ENCODE data around the gene SLC36A3.

Gene SLC36A3

GRCh38 chr5:151275803-151276202 is 27.8 kb downstream of the SLC36A3 start:
- Histone ChIP-seq H3K27me3 (no peaks in the 10 kb centered on the region), H3K36me3 (peaks cover 0 to 11% (median 0%) of the 10 kb centered on the region in 11 experiments; a peak in 4 of 22 replicates), H3K9me3 (replicated peaks in 1 of 11) (no peaks in the 10 kb centered on the region), H4K20me1 (peaks cover 0 to 10% (median 0%) of the 10 kb centered on the region in 11 experiments; a peak in 2 of 22 replicates), H3K9ac (no peak overlapping the region), H3K4me1 (peaks cover 0 to 15% (median 0%) of the 10 kb centered on the region in 10 experiments; a peak in 6 of 20 replicates), H3K4me2 (no peak overlapping the region), H3K27ac (no peak overlapping the region), H3K4me3 (no peak overlapping the region)
- TF ChIP-seq Cebpa-rat (IDR thresholded peaks at IDR 0.05) = no peak

GRCh38 chr5:151274666-151275065 is 28.9 kb downstream of the SLC36A3 start:
- H3K9ac ChIP-seq = no peak overlapping the region

GRCh38 chr5:151271336-151271735 is 32.2 kb downstream of the SLC36A3 start:
- Histone ChIP-seq H3K9me3 (replicated peaks in 1 of 11) (no peaks in the 10 kb centered on the region), H3K4me1 (peaks cover 0 to 33% (median 0%) of the 10 kb centered on the region in 10 experiments; a peak in 6 of 20 replicates), H3K4me3 (no peak overlapping the region), H3K27ac (peak overlapping the region in 2 of 11 experiments; percentile 34 to 59; a peak in 4 of 22 replicates), H3K9ac (no peak overlapping the region), H3K4me2 (peak overlapping the region in 3 of 11 experiments; percentile 5 to 72 (median 66); a peak in 5 of 22 replicates), H4K20me1 (peaks cover 0 to 51% (median 0%) of the 10 kb centered on the region in 11 experiments; a peak in 2 of 22 replicates), H3K27me3 (no peaks in the 10 kb centered on the region), H3K36me3 (peaks cover 38 to 56% (median 42%) of the 10 kb centered on the region in 11 experiments)
- TF ChIP-seq Cebpa-rat (IDR thresholded peaks at IDR 0.05) = no peak

More at GRCh38 chr5:151274666-151275065, 28.9 kb downstream of the SLC36A3 start:
- TF ChIP-seq Cebpa-rat (IDR thresholded peaks at IDR 0.05) = no peak
- H3K27me3 ChIP-seq = no peaks in the 10 kb centered on the region
- peaks cover 0 to 20% (median 0%) of the 10 kb centered on the region in 11 experiments; a peak in 2 of 22 replicates for H4K20me1 ChIP-seq
- H3K36me3 ChIP-seq = peaks cover 5 to 23% (median 10%) of the 10 kb centered on the region in 11 experiments; a peak in 21 of 22 replicates
- no peaks in the 10 kb centered on the region for H3K9me3 ChIP-seq (replicated peaks in 1 of 11)
- no peak overlapping the region for H3K27ac ChIP-seq
- no peak overlapping the region for H3K4me2 ChIP-seq
- H3K4me3 ChIP-seq = no peak overlapping the region
- peaks cover 0 to 27% (median 0%) of the 10 kb centered on the region in 10 experiments; a peak in 6 of 20 replicates for H3K4me1 ChIP-seq

GRCh38 chr5:151270599-151270998 is 33.0 kb downstream of the SLC36A3 start:
- Histone ChIP-seq H4K20me1 (peaks cover 0 to 59% (median 0%) of the 10 kb centered on the region in 11 experiments; a peak in 2 of 22 replicates), H3K4me2 (peak overlapping the region in 3 of 11 experiments; percentile 5 to 72 (median 66); a peak in 5 of 22 replicates), H3K27ac (peak overlapping the region in 2 of 11 experiments; percentile 34 to 59; a peak in 3 of 22 replicates), H3K4me3 (no peak overlapping the region), H3K27me3 (no peaks in the 10 kb centered on the region), H3K9me3 (replicated peaks in 1 of 11) (no peaks in the 10 kb centered on the region), H3K9ac (no peak overlapping the region), H3K4me1 (peaks cover 0 to 33% (median 0%) of the 10 kb centered on the region in 10 experiments; a peak in 6 of 20 replicates), H3K36me3 (peaks cover 46 to 63% (median 49%) of the 10 kb centered on the region in 11 experiments)
- no peak for TF ChIP-seq Cebpa-rat (IDR thresholded peaks at IDR 0.05)

GRCh38 chr5:151267491-151268260 is 35.9 kb downstream of the SLC36A3 start:
- H4K20me1 ChIP-seq = peaks cover 0 to 88% (median 0%) of the 10 kb centered on the region in 11 experiments; a peak in 4 of 22 replicates
- H3K9ac ChIP-seq = no peak overlapping the region
- H3K36me3 ChIP-seq = peaks cover 64 to 92% (median 78%) of the 10 kb centered on the region in 11 experiments
- no peak for TF ChIP-seq Cebpa-rat (IDR thresholded peaks at IDR 0.05)
- H3K4me3 ChIP-seq = no peak overlapping the region
- H3K4me2 ChIP-seq = no peak overlapping the region
- H3K4me1 ChIP-seq = peaks cover 0 to 54% (median 0%) of the 10 kb centered on the region in 10 experiments; a peak in 7 of 20 replicates
- no peaks in the 10 kb centered on the region for H3K9me3 ChIP-seq (replicated peaks in 1 of 11)
- no peak overlapping the region for H3K27ac ChIP-seq
- H3K27me3 ChIP-seq = no peaks in the 10 kb centered on the region

- Histone ChIP-seq H4K20me1 (peaks cover 0 to 99% (median 0%) of the 10 kb centered on the region in 11 experiments; a peak in 6 of 22 replicates), H3K4me3 (no peak overlapping the region), H3K27me3 (no peaks in the 10 kb centered on the region), H3K36me3 (peaks cover 76 to 99% (median 92%) of the 10 kb centered on the region in 11 experiments), H3K9ac (no peak overlapping the region), H3K27ac (peak overlapping the region in 2 of 11 experiments; percentile 33 to 40; a peak in 3 of 22 replicates), H3K4me2 (peak overlapping the region in 4 of 11 experiments; percentile 28 to 48 (median 46); a peak in 7 of 22 replicates), H3K9me3 (replicated peaks in 1 of 11) (no peaks in the 10 kb centered on the region), H3K4me1 (peaks cover 0 to 30% (median 2%) of the 10 kb centered on the region in 10 experiments; a peak in 11 of 20 replicates)
- TF ChIP-seq Cebpa-rat (IDR thresholded peaks at IDR 0.05) = no peak
These were observed 39.5 kb downstream of the SLC36A3 start for GRCh38 chr5:151264113-151264512.

- H3K27ac ChIP-seq = no peak overlapping the region
- H3K36me3 ChIP-seq = peaks cover 62 to 84% (median 77%) of the 10 kb centered on the region in 11 experiments
- no peak for TF ChIP-seq Cebpa-rat (IDR thresholded peaks at IDR 0.05)
- no peak overlapping the region for H3K4me3 ChIP-seq
- H3K9me3 ChIP-seq (replicated peaks in 1 of 11) = no peaks in the 10 kb centered on the region
- no peak overlapping the region for H3K9ac ChIP-seq
- H4K20me1 ChIP-seq = peaks cover 0 to 98% (median 0%) of the 10 kb centered on the region in 11 experiments; a peak in 7 of 22 replicates
- no peaks in the 10 kb centered on the region for H3K27me3 ChIP-seq
- H3K4me1 ChIP-seq = peaks cover 10 to 45% (median 18%) of the 10 kb centered on the region in 10 experiments
- no peak overlapping the region for H3K4me2 ChIP-seq
These were observed 41.0 kb downstream of the SLC36A3 start for GRCh38 chr5:151262532-151262931.

GRCh38 chr5:151259931-151260330 is 43.6 kb downstream of the SLC36A3 start:
- peaks cover 0 to 82% (median 0%) of the 10 kb centered on the region in 11 experiments; a peak in 6 of 22 replicates for H4K20me1 ChIP-seq
- H3K4me1 ChIP-seq = peaks cover 36 to 71% (median 44%) of the 10 kb centered on the region in 10 experiments
- peak overlapping the region in 1 of 11 experiments; percentile 89; a peak in 2 of 22 replicates for H3K4me2 ChIP-seq
- no peak overlapping the region for H3K9ac ChIP-seq
- peaks cover 40 to 62% (median 51%) of the 10 kb centered on the region in 11 experiments for H3K36me3 ChIP-seq
- H3K27ac ChIP-seq = no peak overlapping the region
- no peaks in the 10 kb centered on the region for H3K27me3 ChIP-seq
- no peak for TF ChIP-seq Cebpa-rat (IDR thresholded peaks at IDR 0.05)
- H3K9me3 ChIP-seq (replicated peaks in 1 of 11) = no peaks in the 10 kb centered on the region
- no peak overlapping the region for H3K4me3 ChIP-seq

Data from BLaER1 treated with 17β-estradiol and CSF1 and Interleukin-3, amounts not matched to agents 10 nM and 100 nM (cell line).